SU-DHL-6 (cell line): Measurements from ENCODE around the gene GUCY1B1.
"Not testable (repeated sequence)": the region's sequence is repeated elsewhere in the genome, so short reads cannot be mapped to it uniquely, and the experiment has no call there.

Experiments used
- H2AFZ ChIP-seq: fragments of 200-600 bp; sonication (generic); 2 replicates; pipeline ENCODE4 v1.6.1; 2014; ENCODE audit warnings: low read depth, mild to moderate bottlenecking, moderate library complexity, mixed read lengths, antibody characterized with exemption, low read length; ENCODE audit not compliant: severe bottlenecking
- H3F3A ChIP-seq: fragments of 200-600 bp; shearing (Covaris generic); 2 replicates; pipeline ENCODE4 v1.6.0; 2016; ENCODE audit warnings: antibody characterized with exemption, mild to moderate bottlenecking; ENCODE audit not compliant: insufficient read depth
- H3K27ac ChIP-seq: fragments of 200-600 bp; sonication (generic); 2 replicates; pipeline ENCODE4 v1.5.1; 2016; ENCODE audit warnings: low read depth, mild to moderate bottlenecking, low read length, moderate library complexity, mixed read lengths
- H3K27me3 ChIP-seq: fragments of 200-600 bp; sonication (generic), shearing (Covaris generic); 2 replicates; pipeline ENCODE4 v1.6.0; 2014; ENCODE audit warnings: mild to moderate bottlenecking, low read length
- H3K36me3 ChIP-seq: fragments of 200-600 bp; sonication (generic); 2 replicates; pipeline ENCODE4 v1.6.1; 2014; ENCODE audit warnings: mild to moderate bottlenecking, low read length, mixed read lengths
- H3K4me2 ChIP-seq: fragments of 300-600, 200-600 bp; shearing (Covaris generic), sonication (generic); 2 replicates; pipeline ENCODE4 v1.6.0; 2014; ENCODE audit warnings: low read length, low read depth, mild to moderate bottlenecking; ENCODE audit not compliant: poor library complexity, severe bottlenecking
- H3K4me3 ChIP-seq: fragments of 200-600 bp; sonication (generic); 2 replicates; pipeline ENCODE4 v1.5.1; 2014; ENCODE audit warnings: antibody characterized with exemption, low read length, mild to moderate bottlenecking, mixed read lengths; ENCODE audit not compliant: insufficient read depth, poor library complexity, severe bottlenecking
- H3K79me2 ChIP-seq: fragments of 200-600 bp; sonication (generic); 2 replicates; pipeline ENCODE4 v1.6.1; 2014; ENCODE audit warnings: mild to moderate bottlenecking, low read length, moderate library complexity; ENCODE audit not compliant: insufficient read depth
- H3K9ac ChIP-seq: fragments of 200-600 bp; sonication (generic); 2 replicates; pipeline ENCODE4 v1.7.0; 2014; ENCODE audit warnings: mild to moderate bottlenecking, low read length
- H3K9me2 ChIP-seq: fragments of 200-600 bp; sonication (generic); replicated peaks from 2 replicates; pipeline ENCODE4 v1.6.1; 2014; ENCODE audit warnings: low read length; ENCODE audit not compliant: insufficient read depth
- H3K9me3 ChIP-seq: fragments of 200-600 bp; sonication (generic); 2 replicates; pipeline ENCODE4 v1.6.1; 2014; ENCODE audit warnings: low read length, mixed read lengths; ENCODE audit not compliant: insufficient read depth
- H4K20me1 ChIP-seq: fragments of 200-600 bp; sonication (generic); 2 replicates; pipeline ENCODE4 v1.6.1; 2014; ENCODE audit warnings: low read depth, mild to moderate bottlenecking, antibody characterized with exemption, low read length, moderate library complexity, mixed read lengths
- CTCF ChIP-seq: fragments of 200-600 bp; sonication (generic); IDR thresholded peaks from one replicate; pipeline ENCODE4 v1.5.1; 2017; ENCODE audit warnings: antibody characterized with exemption, mild to moderate bottlenecking, low read length, moderate library complexity; ENCODE audit not compliant: insufficient read depth, poor library complexity, severe bottlenecking
- EZH2phosphoT487 ChIP-seq: fragments of 200-600 bp; sonication (generic), shearing (Covaris generic); conservative IDR thresholded peaks from 2 replicates; pipeline ENCODE4 v1.6.1; 2018; ENCODE audit warnings: mild to moderate bottlenecking, antibody characterized with exemption, low read length, moderate library complexity, mixed read lengths

Gene GUCY1B1

GRCh38 chr4:155795991-155796390 is 37.2 kb downstream of the GUCY1B1 start:
- no peaks in the 10 kb centered on the region for H3K27me3 ChIP-seq
- no peaks in the 10 kb centered on the region for H3K79me2 ChIP-seq
- H3F3A ChIP-seq = no peaks in the 10 kb centered on the region
- H4K20me1 ChIP-seq = no peaks in the 10 kb centered on the region
- no peak for TF ChIP-seq EZH2phosphoT487
- H2AFZ ChIP-seq = no peak overlapping the region
- H3K27ac ChIP-seq = no peak overlapping the region
- H3K9ac ChIP-seq = no peak overlapping the region
- H3K36me3 ChIP-seq = no peaks in the 10 kb centered on the region
- H3K4me3 ChIP-seq = no peak overlapping the region
- H3K9me3 ChIP-seq = no peaks in the 10 kb centered on the region
- no peaks in the 10 kb centered on the region for H3K9me2 ChIP-seq
- H3K4me2 ChIP-seq = no peak overlapping the region

DNA sequence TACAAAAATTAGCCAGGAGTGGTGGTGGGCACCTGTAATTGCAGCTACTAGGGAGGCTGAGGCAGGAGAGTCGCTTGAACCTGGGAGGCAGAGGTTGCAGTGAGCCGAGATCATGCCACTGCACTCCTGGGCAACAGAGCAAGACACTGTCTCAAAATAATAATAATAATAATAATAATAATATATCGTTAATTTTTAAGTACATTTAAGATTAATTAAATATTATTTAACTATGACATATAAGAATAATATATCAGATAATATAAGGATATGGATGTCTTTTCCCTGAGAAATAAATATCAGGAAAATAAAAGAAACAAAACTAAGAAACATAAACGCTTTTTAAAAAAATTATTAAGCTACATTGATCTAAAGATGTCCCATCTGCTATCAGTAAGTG is 38.8 kb downstream of the GUCY1B1 start:
- not testable (repeated sequence) for H3F3A ChIP-seq, H3K9ac ChIP-seq, H3K36me3 ChIP-seq, H3K9me3 ChIP-seq, H3K4me3 ChIP-seq, H3K27ac ChIP-seq, H3K79me2 ChIP-seq, H3K9me2 ChIP-seq, H3K4me2 ChIP-seq, H3K27me3 ChIP-seq, H4K20me1 ChIP-seq, H2AFZ ChIP-seq

DNA sequence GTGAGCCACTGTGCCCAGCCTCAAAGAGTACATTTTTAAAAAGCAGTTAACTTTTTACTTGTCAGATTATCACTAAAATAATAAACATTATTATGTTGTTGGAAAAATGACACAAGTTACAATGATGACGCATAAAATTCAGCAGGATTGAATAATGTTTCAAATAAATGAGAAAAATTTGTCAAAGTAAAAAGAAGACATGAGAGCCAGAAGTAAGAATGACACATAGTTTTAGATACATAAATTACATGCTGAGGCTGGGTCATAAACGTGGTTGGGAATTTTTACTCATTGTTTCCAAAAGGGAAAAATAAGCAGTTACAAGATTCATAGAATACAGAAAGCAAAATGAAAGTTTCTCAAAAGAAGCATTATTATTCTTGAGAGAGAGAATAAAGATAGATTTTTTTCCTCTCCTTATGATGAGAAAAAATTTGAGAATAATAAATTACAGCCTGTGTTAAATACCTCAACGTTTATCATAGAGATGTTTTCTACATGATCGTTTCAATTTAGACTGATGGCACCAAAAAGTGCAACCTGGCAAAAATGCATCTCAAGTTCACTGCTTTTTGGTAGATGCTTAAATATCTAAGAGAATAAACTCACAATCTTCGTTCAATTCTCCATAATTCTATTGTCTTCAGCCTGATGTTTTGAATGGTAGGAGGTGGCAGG is 40.4 kb downstream of the GUCY1B1 start:
- Histone ChIP-seq H3K27ac (no peak overlapping the region), H3K79me2 (no peaks in the 10 kb centered on the region), H3F3A (no peaks in the 10 kb centered on the region), H3K4me2 (no peak overlapping the region), H3K9ac (no peak overlapping the region), H3K27me3 (no peaks in the 10 kb centered on the region), H3K4me3 (no peak overlapping the region), H3K9me2 (no peaks in the 10 kb centered on the region), H4K20me1 (no peaks in the 10 kb centered on the region), H3K36me3 (no peaks in the 10 kb centered on the region), H2AFZ (no peak overlapping the region), H3K9me3 (no peaks in the 10 kb centered on the region)
- TF ChIP-seq EZH2phosphoT487 (no peak), CTCF (no peak)

DNA sequence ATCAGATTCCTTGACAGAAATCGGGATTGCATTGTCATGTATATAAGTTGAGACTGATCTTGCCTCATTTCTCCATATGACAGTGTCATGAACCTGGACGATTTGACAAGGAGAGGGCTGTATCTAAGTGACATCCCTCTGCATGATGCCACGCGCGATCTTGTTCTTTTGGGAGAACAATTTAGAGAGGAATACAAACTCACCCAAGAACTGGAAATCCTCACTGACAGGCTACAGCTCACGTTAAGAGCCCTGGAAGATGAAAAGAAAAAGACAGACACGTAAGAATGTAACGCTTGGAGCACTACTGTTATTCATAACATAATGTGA is 40.9 kb downstream of the GUCY1B1 start:
- H3K9me3 ChIP-seq = no peaks in the 10 kb centered on the region
- no peak for TF ChIP-seq CTCF
- no peaks in the 10 kb centered on the region for H3K9me2 ChIP-seq
- no peaks in the 10 kb centered on the region for H3K27me3 ChIP-seq
- H3K27ac ChIP-seq = no peak overlapping the region
- H3K36me3 ChIP-seq = no peaks in the 10 kb centered on the region
- H3K79me2 ChIP-seq = no peaks in the 10 kb centered on the region
- H3K4me3 ChIP-seq = no peak overlapping the region
- H4K20me1 ChIP-seq = no peaks in the 10 kb centered on the region
- H2AFZ ChIP-seq = no peak overlapping the region
- no peaks in the 10 kb centered on the region for H3F3A ChIP-seq
- no peak overlapping the region for H3K4me2 ChIP-seq
- no peak overlapping the region for H3K9ac ChIP-seq
